Amygdala (tissue), 56 donors: ENCODE results near the gene PRDX2.
"Not testable (repeated sequence)": the region's sequence is repeated elsewhere in the genome, so short reads cannot be mapped to it uniquely, and the experiment has no call there.

Experiments used
- DNase-seq, 56 donors: peaks; one replicate each; lab custom pipeline; 2025; lab: John Stamatoyannopoulos, UW

PRDX2 gene

GRCh38 chr19:12828494-12828893, 26.9 kb upstream of the PRDX2 start:
- DNase-seq = no peak

GRCh38 chr19:12825254-12826131, 23.9 kb upstream of the PRDX2 start:
- DNase-seq = no peak

GRCh38 chr19:12821761-12822160, 20.2 kb upstream of the PRDX2 start:
- no peak for DNase-seq

- DNase-seq = not testable (repeated sequence)
Measured at GRCh38 chr19:12817810-12818209, 16.2 kb upstream of the PRDX2 start.

GRCh38 chr19:12817188-12817587, 15.6 kb upstream of the PRDX2 start:
- not testable (repeated sequence) for DNase-seq

- DNase-seq = no peak
Measured at GRCh38 chr19:12815088-12815487, 13.5 kb upstream of the PRDX2 start.

- peak in 54 of 56 donors; percentile 32 to 91 (median 73) for DNase-seq
Measured at GRCh38 chr19:12806242-12807081, 4.9 kb upstream of the PRDX2 start, which contains the start of gene RNASEH2A. TSS of gene RNASEH2A (plus strand) at chr19:12806584. CDS start at chr19:12806674, 90 bp downstream.

GRCh38 chr19:12804051-12804450, 2.5 kb upstream of the PRDX2 start:
- no peak for DNase-seq

- DNase-seq = peak in 2 of 56 donors; percentile 43 to 55
Measured at GRCh38 chr19:12802267-12803106, 887 bp upstream of the PRDX2 start.

GRCh38 chr19:12800923-12801465, 606 bp downstream of the PRDX2 start:
- DNase-seq = peak in 6 of 56 donors; percentile 12 to 52 (median 42)

- no peak for DNase-seq
Measured at GRCh38 chr19:12800466-12800770, 1.2 kb downstream of the PRDX2 start.

GRCh38 chr19:12799742-12800465, 1.7 kb downstream of the PRDX2 start:
- no peak for DNase-seq

GRCh38 chr19:12797607-12798006, 4.0 kb downstream of the PRDX2 start:
- DNase-seq = not testable (repeated sequence)

- DNase-seq = no peak
Measured at GRCh38 chr19:12797141-12797587, 4.4 kb downstream of the PRDX2 start.

GRCh38 chr19:12796146-12797071, 5.2 kb downstream of the PRDX2 start:
- peak in 51 of 56 donors; percentile 17 to 83 (median 57) for DNase-seq

- DNase-seq = no peak
Measured at GRCh38 chr19:12794971-12795381, 6.6 kb downstream of the PRDX2 start.

GRCh38 chr19:12794196-12794941, 7.2 kb downstream of the PRDX2 start:
- DNase-seq = no peak
